ENCODE measurements around the gene ENAH. TPM values are rescaled to one million over a fixed set of nuclear protein-coding genes. Genes with fewer than 3 reads are reported as not detected.

ENAH gene
- total and polyA plus RNA-seq, 2 donors (not counting 1 experiment from before 2014, with no cell fraction given): 1.3 to 1.6 TPM

DNA sequence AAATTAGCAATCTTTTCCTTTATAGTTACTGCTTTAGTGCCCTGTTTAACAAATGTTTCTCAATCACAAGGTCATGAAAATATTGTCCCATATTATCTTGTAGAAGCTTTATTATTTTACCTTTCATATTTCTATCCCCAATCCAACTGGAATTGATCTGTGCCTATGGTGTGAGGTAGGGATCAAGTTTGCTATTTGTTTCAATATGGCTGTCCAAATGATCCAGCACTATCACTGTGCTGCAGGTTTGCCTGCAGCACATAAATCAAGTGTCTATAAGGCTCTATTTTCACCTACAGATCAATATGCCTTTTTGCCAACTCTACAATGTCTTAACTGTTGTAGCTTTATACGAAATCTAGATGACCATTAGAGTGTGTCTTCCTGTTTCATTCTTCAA is 96.2 kb downstream of the ENAH start:
- Mint-ChIP-seq H3K9me3 (ENCODE audit: insufficient read depth) (peaks cover 2% of the 10 kb centered on the region), H3K27ac (no peak overlapping the region), H3K4me3 (no peak overlapping the region), H3K4me1 (no peaks in the 10 kb centered on the region), H3K27me3 (peaks cover 8% of the 10 kb centered on the region)
- no peak for ATAC-seq (ENCODE audit: low read depth)
- no CpG with 5 or more reads among the region's 1 CpG for WGBS (ENCODE audit: insufficient coverage)
- Histone ChIP-seq H3K79me2 (ENCODE audit: control insufficient read depth, insufficient read depth, low read length) (no peaks in the 10 kb centered on the region), H3K9me3 (ENCODE audit: control extremely low read depth in 1 of 3, control insufficient read depth in 2 of 3, insufficient read depth in 1 of 3, low read length in 2 of 3) (peaks cover 0 to 3% (median 2%) of the 10 kb centered on the region in 3 donors), H2AFZ (ENCODE audit: insufficient read depth, low read depth, low read length, poor library complexity, severe bottlenecking) (no peak overlapping the region), H3K9ac (ENCODE audit: low read length) (no peak overlapping the region), H3K27me3 (replicated peaks in 1 of 4; ENCODE audit: control extremely low read depth in 1 of 4, control insufficient read depth in 3 of 4, insufficient read depth in 4 of 4, low read length in 3 of 4) (peaks cover 0 to 4% (median 0%) of the 10 kb centered on the region in 4 experiments), H3K4me3 (ENCODE audit: control extremely low read depth in 1 of 5, extremely low read depth in 1 of 5, insufficient read depth in 1 of 5, low read depth in 2 of 5, low read length in 4 of 5) (no peak overlapping the region), H3K4me2 (replicated peaks; ENCODE audit: low read depth, low read length, poor library complexity, severe bottlenecking) (no peak overlapping the region), H3K27ac (ENCODE audit: low read length in 2 of 2) (no peak overlapping the region), H3K4me1 (ENCODE audit: control insufficient read depth in 2 of 2, insufficient read depth in 2 of 2, low read length in 2 of 2) (no peaks in the 10 kb centered on the region), H3K36me3 (replicated peaks in 1 of 2; ENCODE audit: control extremely low read depth in 1 of 2, control insufficient read depth in 1 of 2, extremely low read depth in 1 of 2, insufficient read depth in 2 of 2, low read length in 1 of 2) (no peaks in the 10 kb centered on the region), H4K20me1 (ENCODE audit: control insufficient read depth, insufficient read depth, low read length, poor library complexity, severe bottlenecking) (no peaks in the 10 kb centered on the region)
- ChIA-PET POLR2A (no interaction called here), CTCF (interaction anchor here (0.6 to 2.4 kb wide), 6 partner anchors 11 to 540 kb away, joined by 3 to 6 read pairs (median 5); no protein-coding TSS in a partner anchor)
- intact Hi-C loops (cut with micrococcal nuclease): loop anchor here (10.0 kb wide), 1 partner anchor 358 kb away; no protein-coding TSS in a partner anchor
- no peak for DNase-seq
- TF ChIP-seq, protein P1, sequence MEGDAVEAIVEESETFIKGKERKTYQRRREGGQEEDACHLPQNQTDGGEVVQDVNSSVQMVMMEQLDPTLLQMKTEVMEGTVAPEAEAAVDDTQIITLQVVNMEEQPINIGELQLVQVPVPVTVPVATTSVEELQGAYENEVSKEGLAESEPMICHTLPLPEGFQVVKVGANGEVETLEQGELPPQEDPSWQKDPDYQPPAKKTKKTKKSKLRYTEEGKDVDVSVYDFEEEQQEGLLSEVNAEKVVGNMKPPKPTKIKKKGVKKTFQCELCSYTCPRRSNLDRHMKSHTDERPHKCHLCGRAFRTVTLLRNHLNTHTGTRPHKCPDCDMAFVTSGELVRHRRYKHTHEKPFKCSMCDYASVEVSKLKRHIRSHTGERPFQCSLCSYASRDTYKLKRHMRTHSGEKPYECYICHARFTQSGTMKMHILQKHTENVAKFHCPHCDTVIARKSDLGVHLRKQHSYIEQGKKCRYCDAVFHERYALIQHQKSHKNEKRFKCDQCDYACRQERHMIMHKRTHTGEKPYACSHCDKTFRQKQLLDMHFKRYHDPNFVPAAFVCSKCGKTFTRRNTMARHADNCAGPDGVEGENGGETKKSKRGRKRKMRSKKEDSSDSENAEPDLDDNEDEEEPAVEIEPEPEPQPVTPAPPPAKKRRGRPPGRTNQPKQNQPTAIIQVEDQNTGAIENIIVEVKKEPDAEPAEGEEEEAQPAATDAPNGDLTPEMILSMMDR (IDR thresholded peaks at IDR 0.05): no peak

DNA sequence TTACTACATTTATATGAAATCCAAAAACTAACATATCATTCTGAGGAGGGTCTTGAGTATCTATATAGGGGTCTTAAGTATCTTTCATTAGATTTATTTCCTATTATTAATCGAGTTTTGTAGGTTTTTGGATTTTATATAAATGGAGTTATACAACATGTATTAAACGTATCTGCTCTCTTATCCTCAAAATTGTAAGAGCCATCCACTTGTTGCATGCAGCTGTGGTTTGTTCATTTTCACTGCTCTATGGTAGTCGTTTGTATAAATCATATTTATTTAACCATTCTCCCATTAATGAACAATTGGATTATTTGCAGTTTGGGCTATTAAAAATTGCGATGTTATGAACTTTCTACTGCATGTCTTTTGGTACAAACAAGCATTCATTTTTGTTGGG is 97.1 kb downstream of the ENAH start:
- no peaks in the 10 kb centered on the region for H3K79me2 ChIP-seq (ENCODE audit: control insufficient read depth, insufficient read depth, low read length)
- no peak for DNase-seq
- H3K27ac Mint-ChIP-seq: no peak overlapping the region
- H3K4me3 ChIP-seq (ENCODE audit: control extremely low read depth in 1 of 5, extremely low read depth in 1 of 5, insufficient read depth in 1 of 5, low read depth in 2 of 5, low read length in 4 of 5): no peak overlapping the region
- intact Hi-C loops (cut with micrococcal nuclease): loop anchor here (2.0 to 10.0 kb wide), 3 partner anchors 75 to 359 kb away; no protein-coding TSS in a partner anchor
- no peak overlapping the region for H3K4me3 Mint-ChIP-seq
- ChIA-PET CTCF (interaction anchor here (0.6 to 2.1 kb wide), 5 partner anchors 10 to 526 kb away, joined by 3 to 6 read pairs (median 3); no protein-coding TSS in a partner anchor), POLR2A (no interaction called here)
- peaks cover 7% of the 10 kb centered on the region for H3K27me3 Mint-ChIP-seq
- H3K9me3 ChIP-seq (ENCODE audit: control extremely low read depth in 1 of 3, control insufficient read depth in 2 of 3, insufficient read depth in 1 of 3, low read length in 2 of 3): peaks cover 0 to 3% (median 2%) of the 10 kb centered on the region in 3 donors
- H2AFZ ChIP-seq (ENCODE audit: insufficient read depth, low read depth, low read length, poor library complexity, severe bottlenecking): no peak overlapping the region
- ATAC-seq (ENCODE audit: low read depth): no peak
- H3K4me1 ChIP-seq (ENCODE audit: control insufficient read depth in 2 of 2, insufficient read depth in 2 of 2, low read length in 2 of 2): no peaks in the 10 kb centered on the region
- no peak for TF ChIP-seq EZH2 (IDR thresholded peaks at IDR 0.05; ENCODE audit: borderline replicate concordance, insufficient read depth, low read depth, low read length, poor library complexity, severe bottlenecking)
- TF ChIP-seq, protein P1 (IDR thresholded peaks at IDR 0.05): no peak
- H4K20me1 ChIP-seq (ENCODE audit: control insufficient read depth, insufficient read depth, low read length, poor library complexity, severe bottlenecking): no peaks in the 10 kb centered on the region
- no peaks in the 10 kb centered on the region for H3K36me3 ChIP-seq (replicated peaks in 1 of 2; ENCODE audit: control extremely low read depth in 1 of 2, control insufficient read depth in 1 of 2, extremely low read depth in 1 of 2, insufficient read depth in 2 of 2, low read length in 1 of 2)
- H3K4me1 Mint-ChIP-seq: no peaks in the 10 kb centered on the region
- no CpG with 5 or more reads among the region's 4 CpGs for WGBS (ENCODE audit: insufficient coverage)
- peaks cover 0 to 4% (median 0%) of the 10 kb centered on the region in 4 experiments for H3K27me3 ChIP-seq (replicated peaks in 1 of 4; ENCODE audit: control extremely low read depth in 1 of 4, control insufficient read depth in 3 of 4, insufficient read depth in 4 of 4, low read length in 3 of 4)
- no peak overlapping the region for H3K27ac ChIP-seq (ENCODE audit: low read length in 2 of 2)
- H3K9ac ChIP-seq (ENCODE audit: low read length): no peak overlapping the region
- peaks cover 2% of the 10 kb centered on the region for H3K9me3 Mint-ChIP-seq (ENCODE audit: insufficient read depth)
- H3K4me2 ChIP-seq (replicated peaks; ENCODE audit: low read depth, low read length, poor library complexity, severe bottlenecking): no peak overlapping the region

All from B cell (primary cell).